LNCAP (cell line): Measurements from ENCODE around the gene CYP2R1.

Source experiments
- CTCF ChIP-seq: fragments of 450-650 bp; IDR thresholded peaks from 2 replicates; pipeline ENCODE4 v1.5.1; 2017; ENCODE audit warnings: mild to moderate bottlenecking

Gene CYP2R1

GRCh38 chr11:14916403-14916802 is 24.4 kb upstream of the CYP2R1 start:
- TF ChIP-seq CTCF: no peak

DNA sequence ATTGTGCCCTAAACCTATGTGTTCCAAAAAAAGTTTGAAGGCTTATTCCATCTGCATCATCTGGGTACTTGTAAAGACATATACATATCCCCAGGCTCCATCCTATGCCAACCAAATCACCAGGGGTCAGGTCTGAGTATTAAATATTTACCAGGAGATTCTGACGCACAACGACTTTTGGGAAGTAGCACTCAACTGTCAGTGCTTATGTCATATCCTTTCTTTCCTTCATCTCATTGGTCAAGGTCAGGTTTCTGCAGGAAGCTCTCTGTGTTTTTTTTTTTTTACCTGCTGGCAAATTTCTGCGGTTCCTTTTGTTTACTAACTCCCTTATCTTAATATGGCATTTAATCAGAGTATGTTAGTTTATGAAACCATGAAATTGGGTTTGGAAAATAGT is 22.5 kb upstream of the CYP2R1 start:
- TF ChIP-seq CTCF: no peak

GRCh38 chr11:14908214-14908880 is 16.3 kb upstream of the CYP2R1 start:
- TF ChIP-seq CTCF: peak; percentile 76

GRCh38 chr11:14907411-14908213 is 15.6 kb upstream of the CYP2R1 start:
- peak; percentile 88 for TF ChIP-seq CTCF

GRCh38 chr11:14906993-14907392 is 15.0 kb upstream of the CYP2R1 start:
- no peak for TF ChIP-seq CTCF

- no peak for TF ChIP-seq CTCF
Observed at GRCh38 chr11:14906578-14906977, 14.5 kb upstream of the CYP2R1 start.

- no peak for TF ChIP-seq CTCF
Observed at GRCh38 chr11:14905104-14906033, 13.3 kb upstream of the CYP2R1 start.
